Mucosa of rectum (tissue), 2 donors: ENCODE data around the gene CEBPB.

Experiments used
- H3K27ac ChIP-seq, 2 donors: one replicate each; pipeline ENCODE4 v1.7.0; 2013; ENCODE audit warnings: inconsistent platforms in 2 of 2, low read depth in 2 of 2, low read length in 2 of 2
- H3K27me3 ChIP-seq, 2 donors: one replicate each; pipeline ENCODE4 v1.7.0; 2013; ENCODE audit warnings: low read length in 2 of 2; ENCODE audit not compliant: control insufficient read depth in 2 of 2, insufficient read depth in 2 of 2
- H3K36me3 ChIP-seq, 2 donors: one replicate each; pipeline ENCODE4 v1.7.0; 2013; ENCODE audit warnings: low read length in 2 of 2; ENCODE audit not compliant: control insufficient read depth in 2 of 2, insufficient read depth in 2 of 2
- H3K4me1 ChIP-seq, 2 donors: one replicate each; pipeline ENCODE4 v1.7.0; 2013; ENCODE audit warnings: low read length in 2 of 2, mild to moderate bottlenecking in 1 of 2; ENCODE audit not compliant: control insufficient read depth in 2 of 2, insufficient read depth in 2 of 2
- H3K4me3 ChIP-seq, 2 donors: one replicate each; pipeline ENCODE4 v1.7.0; 2013; ENCODE audit warnings: low read length in 2 of 2
- H3K9ac ChIP-seq, 2 donors: one replicate each; pipeline ENCODE4 v1.7.0; 2013; ENCODE audit warnings: low read length in 2 of 2, low read depth in 1 of 2, mild to moderate bottlenecking in 1 of 2
- H3K9me3 ChIP-seq, 2 donors: one replicate each; pipeline ENCODE4 v1.7.0; 2013; ENCODE audit warnings: low read length in 2 of 2; ENCODE audit not compliant: control insufficient read depth in 2 of 2
- donor health status: healthy.
- donor health status: Normal muscosa, but diverticular disease.

CEBPB gene

DNA sequence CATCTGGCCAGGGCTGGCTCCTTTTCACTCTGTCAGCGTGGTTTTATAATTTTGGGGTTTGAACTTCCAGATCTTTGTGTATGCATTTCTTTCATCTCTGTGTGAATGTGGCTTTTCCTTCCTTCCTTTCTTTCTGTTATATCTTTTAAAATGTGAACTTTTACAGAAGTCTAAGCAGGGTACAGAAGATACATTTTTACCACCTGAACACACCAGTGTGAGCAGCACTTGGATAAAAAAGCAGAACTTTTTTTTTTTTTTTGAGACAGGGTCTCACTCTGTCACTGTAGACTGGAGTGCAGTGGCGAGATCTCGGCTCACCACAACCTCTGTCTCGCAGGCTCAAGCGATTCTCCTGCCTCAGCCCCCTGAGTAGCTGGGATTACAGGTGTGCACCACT is 20.5 kb downstream of the CEBPB start:
- Histone ChIP-seq H3K27me3 (no peaks in the 10 kb centered on the region), H3K9ac (no peak overlapping the region), H3K9me3 (no peaks in the 10 kb centered on the region), H3K27ac (no peak overlapping the region), H3K36me3 (no peaks in the 10 kb centered on the region), H3K4me3 (no peak overlapping the region), H3K4me1 (peaks cover 2 to 4% of the 10 kb centered on the region in 2 donors)

DNA sequence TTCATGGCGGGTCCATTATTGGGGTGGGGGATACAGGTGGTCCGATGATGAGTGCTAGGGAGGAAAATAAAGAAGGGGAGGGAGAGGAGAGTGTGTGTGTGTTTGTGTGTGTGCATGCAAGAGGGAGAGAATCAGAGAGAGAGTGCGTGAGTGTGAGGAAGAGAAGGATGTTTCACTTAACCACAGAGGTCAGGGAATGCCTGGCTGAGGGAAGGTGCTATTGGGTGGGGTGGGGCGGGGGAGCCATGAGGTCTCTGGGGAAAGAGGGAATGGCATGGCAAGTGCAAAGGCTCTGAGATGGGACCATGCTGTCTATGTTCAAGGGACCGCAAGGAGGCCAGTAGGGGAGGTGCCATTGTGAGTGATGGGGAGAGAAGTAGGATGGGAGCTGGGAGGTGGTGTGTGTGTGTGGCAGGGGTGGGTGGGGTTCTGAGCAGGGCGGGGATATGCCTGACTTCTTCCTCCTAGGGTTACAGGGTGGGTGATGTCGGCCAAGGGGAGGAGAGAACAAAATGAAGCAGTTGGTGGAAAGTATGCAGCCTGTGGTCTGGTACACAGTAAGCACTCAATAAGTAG is 23.0 kb downstream of the CEBPB start:
- Histone ChIP-seq H3K9me3 (no peaks in the 10 kb centered on the region), H3K9ac (no peak overlapping the region), H3K4me3 (no peak overlapping the region), H3K27ac (no peak overlapping the region), H3K27me3 (no peaks in the 10 kb centered on the region), H3K36me3 (no peaks in the 10 kb centered on the region), H3K4me1 (peaks cover 2 to 4% of the 10 kb centered on the region in 2 donors)

DNA sequence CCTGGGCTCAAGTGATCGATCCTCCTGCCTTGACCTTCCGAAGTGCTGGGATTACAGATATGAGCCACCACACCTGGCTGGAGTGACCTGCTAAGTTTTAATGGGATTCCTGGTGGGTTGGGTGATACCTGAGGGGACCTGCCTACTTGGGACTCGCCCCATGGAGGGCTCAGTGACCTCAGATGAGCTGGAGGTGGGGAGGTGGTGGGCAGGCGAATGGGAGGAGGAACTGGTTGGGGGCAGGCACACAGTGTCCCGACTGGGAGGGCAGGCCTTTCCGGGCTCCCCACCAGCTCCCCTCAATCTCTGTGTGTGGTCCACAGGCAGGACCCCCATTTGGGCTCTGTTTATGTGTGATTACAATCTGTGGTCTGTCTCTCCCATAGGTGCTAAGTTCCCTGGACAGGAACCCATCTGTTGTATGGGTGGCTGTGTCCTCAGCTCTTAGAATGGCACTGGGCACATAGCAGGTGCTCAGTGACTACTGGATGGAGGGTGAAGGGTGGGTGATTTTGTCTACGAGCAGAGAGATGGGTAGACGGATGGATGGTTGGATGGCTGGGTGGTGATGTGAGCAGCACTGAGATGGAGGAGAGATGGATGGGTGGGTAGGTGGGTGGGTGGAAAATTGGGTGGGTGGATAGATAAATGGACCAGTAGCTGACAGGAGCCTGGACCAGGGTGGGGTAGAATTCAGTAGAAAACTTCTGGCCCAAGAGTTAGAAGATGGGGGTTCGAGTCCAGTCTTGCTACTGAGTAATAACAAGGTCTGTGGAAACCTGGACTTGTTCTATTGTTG is 23.8 kb downstream of the CEBPB start:
- Histone ChIP-seq H3K27ac (no peak overlapping the region), H3K4me3 (no peak overlapping the region), H3K9ac (no peak overlapping the region), H3K27me3 (no peaks in the 10 kb centered on the region), H3K36me3 (no peaks in the 10 kb centered on the region), H3K9me3 (no peaks in the 10 kb centered on the region), H3K4me1 (peaks cover 2 to 4% of the 10 kb centered on the region in 2 donors)

DNA sequence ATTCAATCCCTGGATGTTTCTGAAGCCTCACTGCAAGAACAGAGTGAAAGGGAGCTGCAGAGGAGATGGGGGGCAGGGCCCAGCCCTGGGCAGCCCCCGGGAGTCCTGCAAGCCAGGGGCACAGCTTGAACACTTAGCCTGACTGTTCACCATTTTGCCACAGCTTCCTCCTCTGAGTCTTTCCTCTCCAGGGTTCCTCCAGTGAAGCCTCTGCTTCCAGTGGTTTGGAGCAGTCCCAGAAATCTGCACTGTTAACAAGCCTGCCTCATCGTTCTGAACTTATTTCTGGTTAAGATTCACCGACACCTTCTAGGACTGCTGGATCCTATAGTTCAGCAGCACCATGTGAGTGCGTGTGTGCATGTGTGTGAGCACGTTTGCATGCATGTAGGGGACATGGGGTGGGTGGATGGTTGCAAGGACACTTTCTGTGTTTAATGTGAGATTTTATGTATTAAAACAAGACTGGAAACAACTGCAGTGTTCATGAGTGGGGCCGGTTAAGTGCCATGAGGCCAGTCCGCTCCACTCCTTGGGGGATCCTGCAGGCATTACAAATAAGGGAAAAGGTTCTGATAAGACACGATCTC is 24.6 kb downstream of the CEBPB start:
- no peaks in the 10 kb centered on the region for H3K9me3 ChIP-seq
- no peaks in the 10 kb centered on the region for H3K27me3 ChIP-seq
- H3K4me3 ChIP-seq = no peak overlapping the region
- peaks cover 2 to 4% of the 10 kb centered on the region in 2 donors for H3K4me1 ChIP-seq
- no peaks in the 10 kb centered on the region for H3K36me3 ChIP-seq
- no peak overlapping the region for H3K27ac ChIP-seq
- H3K9ac ChIP-seq = peak overlapping the region in 1 of 2 donors; percentile 14

DNA sequence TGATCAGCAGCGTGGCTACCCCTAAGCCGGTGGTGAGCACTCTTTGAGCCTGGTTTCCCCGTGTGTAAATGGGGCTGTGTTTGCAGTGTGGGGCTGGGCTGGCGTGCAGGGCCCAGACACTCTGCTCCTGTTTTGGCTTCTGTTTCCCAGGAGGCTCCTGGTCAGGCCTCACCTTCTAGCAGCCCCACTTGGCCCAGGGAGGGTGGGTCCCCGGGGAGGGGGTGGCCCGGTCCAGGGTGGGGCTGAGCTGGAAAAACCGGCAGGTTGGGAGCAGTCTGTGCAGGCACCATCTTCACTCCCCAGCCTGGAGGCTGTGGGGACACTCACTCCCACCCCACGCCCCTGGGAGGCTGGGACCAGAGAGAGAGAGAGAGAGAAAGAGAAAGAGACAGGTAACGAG is 25.3 kb downstream of the CEBPB start:
- Histone ChIP-seq H3K36me3 (no peaks in the 10 kb centered on the region), H3K9ac (no peak overlapping the region), H3K27ac (no peak overlapping the region), H3K4me1 (peaks cover 2 to 4% of the 10 kb centered on the region in 2 donors), H3K9me3 (no peaks in the 10 kb centered on the region), H3K27me3 (no peaks in the 10 kb centered on the region), H3K4me3 (no peak overlapping the region)

DNA sequence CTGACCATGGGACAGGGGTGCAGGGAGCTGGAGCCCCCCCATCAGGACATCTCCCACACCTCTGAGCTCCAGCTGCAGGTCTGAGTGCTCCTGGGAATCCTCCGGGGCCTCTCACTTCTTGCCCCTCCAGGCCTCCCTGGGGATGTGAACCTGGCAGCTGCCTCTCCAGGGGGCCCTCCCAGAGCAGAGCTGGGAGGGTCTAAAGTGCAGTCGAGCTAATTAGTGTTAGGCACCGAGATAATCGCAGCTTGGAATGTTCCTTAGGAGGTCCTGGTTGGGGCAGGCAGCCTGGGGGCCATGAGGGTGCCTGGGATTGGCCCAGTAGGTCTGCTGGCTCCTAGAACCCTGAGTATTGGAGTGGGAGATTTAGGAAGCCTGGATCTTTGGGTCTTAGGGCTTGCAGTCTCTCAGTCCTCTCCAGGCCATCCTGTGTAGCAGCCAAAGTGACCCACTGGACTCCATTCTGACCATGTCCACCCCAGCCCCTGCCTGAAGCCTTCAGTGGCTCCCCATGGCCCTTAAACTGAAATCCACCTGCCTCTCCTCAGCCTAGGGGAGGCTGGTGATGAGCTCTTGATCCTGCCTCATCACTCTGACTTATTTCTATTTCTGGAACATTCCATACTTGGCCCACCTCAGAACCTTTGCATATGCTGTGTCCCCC is 26.0 kb downstream of the CEBPB start:
- no peaks in the 10 kb centered on the region for H3K36me3 ChIP-seq
- H3K27ac ChIP-seq = no peak overlapping the region
- H3K9ac ChIP-seq = no peak overlapping the region
- H3K4me1 ChIP-seq = peaks cover 2 to 4% of the 10 kb centered on the region in 2 donors
- H3K9me3 ChIP-seq = no peaks in the 10 kb centered on the region
- H3K27me3 ChIP-seq = no peaks in the 10 kb centered on the region
- no peak overlapping the region for H3K4me3 ChIP-seq

DNA sequence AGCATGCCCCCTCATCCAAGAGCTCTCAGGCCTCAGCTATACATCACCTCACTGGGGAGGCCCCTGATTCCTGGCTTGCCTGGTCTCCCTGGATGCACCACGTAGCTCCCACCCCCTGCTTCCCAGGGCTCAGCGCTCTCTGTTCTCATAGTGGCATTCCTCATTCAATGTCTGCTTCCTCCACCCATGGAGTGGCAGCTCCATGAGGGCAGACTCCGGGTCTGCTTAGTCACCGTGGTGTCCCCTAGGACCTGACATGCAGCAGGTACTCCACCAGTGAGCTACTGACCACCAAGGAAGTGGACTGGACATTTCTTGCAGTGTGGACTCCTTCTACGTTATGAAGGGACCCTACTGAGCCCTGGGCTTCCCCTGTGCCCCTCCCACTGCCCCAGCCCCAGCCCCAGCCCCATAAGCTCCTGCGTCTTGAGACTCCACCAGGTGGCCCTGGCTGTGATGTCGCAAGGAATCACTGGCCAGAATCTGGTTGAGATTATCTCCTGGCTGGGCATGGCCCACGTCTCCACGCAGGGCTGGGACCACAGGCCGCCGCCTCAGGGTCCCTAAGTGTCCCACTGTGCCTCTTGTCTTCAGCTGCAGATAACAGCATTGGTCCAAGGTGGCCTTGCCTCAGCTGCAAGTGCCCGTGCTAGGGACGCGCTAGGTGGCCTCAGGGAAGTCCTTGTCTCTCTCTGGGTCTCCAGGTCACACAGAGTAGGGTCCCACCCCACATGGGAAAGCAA is 26.7 kb downstream of the CEBPB start:
- Histone ChIP-seq H3K4me3 (no peak overlapping the region), H3K9me3 (no peaks in the 10 kb centered on the region), H3K9ac (no peak overlapping the region), H3K27me3 (no peaks in the 10 kb centered on the region), H3K36me3 (no peaks in the 10 kb centered on the region), H3K27ac (no peak overlapping the region), H3K4me1 (peaks cover 2 to 4% of the 10 kb centered on the region in 2 donors)

DNA sequence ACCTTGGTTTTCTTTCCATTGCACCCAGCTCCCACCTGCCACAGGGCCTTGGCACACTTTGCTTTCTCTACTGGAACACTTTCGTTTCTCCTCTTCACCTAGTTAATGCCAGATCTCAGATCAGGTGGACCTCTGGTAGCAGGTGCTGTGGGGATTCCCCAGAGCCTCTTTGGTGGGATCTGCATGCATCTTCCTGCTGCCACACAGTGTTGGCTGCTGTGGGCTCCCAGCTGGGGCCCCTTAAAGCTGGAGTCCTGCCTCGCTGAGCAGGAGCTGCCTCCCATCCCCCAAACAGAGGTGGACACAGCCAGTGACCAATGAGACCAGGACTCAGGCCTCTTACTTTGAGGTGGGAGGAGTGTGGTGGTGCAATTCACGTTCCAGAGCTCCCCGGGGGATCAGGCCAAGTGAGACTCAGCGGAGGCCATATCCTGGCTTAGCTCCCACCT is 28.4 kb downstream of the CEBPB start:
- no peak overlapping the region for H3K27ac ChIP-seq
- H3K4me3 ChIP-seq = no peak overlapping the region

DNA sequence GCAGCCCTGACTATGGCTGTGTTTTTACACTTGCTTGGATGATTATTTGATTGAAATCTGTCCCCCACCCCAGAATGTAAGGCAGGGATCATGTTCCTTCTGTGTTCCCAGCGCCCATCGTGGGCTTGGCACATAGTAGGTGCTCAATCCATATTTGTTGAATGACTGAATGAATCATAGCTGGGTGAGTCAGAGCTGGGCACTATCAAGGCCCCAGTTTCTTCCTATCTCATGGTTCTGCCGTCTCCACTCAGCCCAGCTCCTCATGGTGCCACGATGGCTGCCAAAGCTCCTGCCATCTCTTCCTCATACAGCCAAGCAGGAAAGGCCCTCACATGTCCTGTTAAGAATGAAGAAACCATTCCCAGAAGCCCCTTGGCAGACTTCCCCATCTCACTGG is 29.0 kb downstream of the CEBPB start:
- Histone ChIP-seq H3K9ac (no peak overlapping the region), H3K9me3 (no peaks in the 10 kb centered on the region), H3K4me3 (no peak overlapping the region), H3K36me3 (no peaks in the 10 kb centered on the region), H3K4me1 (peaks cover 2 to 4% of the 10 kb centered on the region in 2 donors), H3K27ac (no peak overlapping the region), H3K27me3 (no peaks in the 10 kb centered on the region)

More for the DNA sequence above, 28.4 kb downstream of the CEBPB start:
- Histone ChIP-seq H3K4me1 (peaks cover 2 to 4% of the 10 kb centered on the region in 2 donors), H3K27me3 (no peaks in the 10 kb centered on the region), H3K9ac (no peak overlapping the region), H3K36me3 (no peaks in the 10 kb centered on the region), H3K9me3 (no peaks in the 10 kb centered on the region)
